Endodermal cell (in vitro differentiated cells): ENCODE measurements around the gene LIN37. TPM values are rescaled to one million over a fixed set of nuclear protein-coding genes. Genes with fewer than 3 reads are reported as not detected.
"Not testable (repeated sequence)": the region's sequence is repeated elsewhere in the genome, so short reads cannot be mapped to it uniquely, and the experiment has no call there.

Source experiments
- DNase-seq: peaks from one replicate; pipeline ENCODE4 v3.0.0-alpha.2; 2017
- H3K27ac ChIP-seq: 2 replicates; pipeline ENCODE4 v1.5.1; 2013; ENCODE audit warnings: mild to moderate bottlenecking, low read depth, low read length, moderate library complexity
- H3K27me3 ChIP-seq: 2 replicates; pipeline ENCODE4 v1.6.1; 2013; ENCODE audit warnings: mild to moderate bottlenecking, low read length, moderate library complexity; ENCODE audit not compliant: insufficient read depth, control insufficient read depth, poor library complexity, severe bottlenecking
- H3K36me3 ChIP-seq: 2 replicates; pipeline ENCODE4 v1.7.0; 2013; ENCODE audit warnings: mild to moderate bottlenecking, low read length, moderate library complexity; ENCODE audit not compliant: control insufficient read depth, insufficient read depth
- H3K4me1 ChIP-seq: one replicate; pipeline ENCODE4 v1.7.0; 2013; ENCODE audit warnings: low read length; ENCODE audit not compliant: control insufficient read depth, insufficient read depth
- H3K4me3 ChIP-seq: 2 replicates; pipeline ENCODE4 v1.5.1; 2013; ENCODE audit warnings: mild to moderate bottlenecking, low read length, moderate library complexity
- H3K9ac ChIP-seq: 2 replicates; pipeline ENCODE4 v1.6.1; 2013; ENCODE audit warnings: mild to moderate bottlenecking, low read length, moderate library complexity; ENCODE audit not compliant: poor library complexity, severe bottlenecking; ENCODE audit errors: extremely low read depth
- H3K9me3 ChIP-seq: 2 replicates; pipeline ENCODE4 v1.6.1; 2013; ENCODE audit warnings: mild to moderate bottlenecking, low read length, moderate library complexity; ENCODE audit not compliant: control insufficient read depth
- H3K27ac Mint-ChIP-seq: 2 replicates; pipeline ENCODE4 v1.8.0; 2020; ENCODE audit warnings: mixed read lengths
- H3K27me3 Mint-ChIP-seq: 2 replicates; pipeline ENCODE4 v1.8.0; 2021; ENCODE audit warnings: mild to moderate bottlenecking, mixed read lengths; ENCODE audit not compliant: insufficient read depth
- H3K36me3 Mint-ChIP-seq: 2 replicates; pipeline ENCODE4 v1.8.0; 2020; ENCODE audit warnings: low read depth, mixed read lengths
- H3K4me1 Mint-ChIP-seq: 2 replicates; pipeline ENCODE4 v1.8.0; 2020; ENCODE audit warnings: mixed read lengths
- H3K4me3 Mint-ChIP-seq: 2 replicates; pipeline ENCODE4 v1.8.0; 2020; ENCODE audit warnings: mild to moderate bottlenecking, moderate library complexity, mixed read lengths
- H3K9me3 Mint-ChIP-seq: 2 replicates; pipeline ENCODE4 v1.8.0; 2020; ENCODE audit warnings: mild to moderate bottlenecking, mixed read lengths
- WGBS, 2 experiments: methylation state at CpG; one replicate each; pipeline versions ENCODE4 v1.1.5 to v1.1.7; 2013; ENCODE audit warnings: missing lambda C conversion rate in 2 of 2, mixed read lengths in 1 of 2; ENCODE audit not compliant: insufficient coverage in 1 of 2, insufficient read length in 1 of 2; 5-methylcytosine and 5-hydroxymethylcytosine counted together
- total RNA-seq, 2 donors: library from RNA; stranded (reverse); fragmentation: NEBNext Ultra II Directional in 1 of 2; extraction: Animal tissue kit (Norgen Biotek cat#: 25700) in 1 of 2; gene quantifications; 2 replicates in 1 of 2; 3 replicates in 1 of 2; pipeline ENCODE4 v1.2.1, GENCODE V29; 2021
- TF ChIP-seq, protein P1 (sequence below): fragments of 200-600 bp; sonication (generic); conservative IDR thresholded peaks from 2 replicates; pipeline ENCODE4 v1.5.0; 2021; ENCODE audit warnings: antibody characterized with exemption, mild to moderate bottlenecking

LIN37 gene
- total RNA-seq, 2 donors from 2014 or later, result 6.6 to 7.6 TPM

- Mint-ChIP-seq H3K4me1 (peaks cover 3% of the 10 kb centered on the region), H3K4me3 (no peak overlapping the region), H3K36me3 (peaks cover 28% of the 10 kb centered on the region), H3K27me3 (peaks cover 2% of the 10 kb centered on the region), H3K9me3 (no peaks in the 10 kb centered on the region), H3K27ac (no peak overlapping the region)
- WGBS, 2 experiments, result 88 to 92% methylated on average over 4 to 11 of the region's 11 CpGs
- Histone ChIP-seq H3K9me3 (no peaks in the 10 kb centered on the region), H3K4me1 (peaks cover 2% of the 10 kb centered on the region), H3K9ac (no peak overlapping the region), H3K36me3 (peaks cover 25% of the 10 kb centered on the region), H3K4me3 (no peak overlapping the region), H3K27me3 (no peaks in the 10 kb centered on the region), H3K27ac (no peak overlapping the region)
- DNase-seq, result peak; percentile 49
- TF ChIP-seq, protein P1, sequence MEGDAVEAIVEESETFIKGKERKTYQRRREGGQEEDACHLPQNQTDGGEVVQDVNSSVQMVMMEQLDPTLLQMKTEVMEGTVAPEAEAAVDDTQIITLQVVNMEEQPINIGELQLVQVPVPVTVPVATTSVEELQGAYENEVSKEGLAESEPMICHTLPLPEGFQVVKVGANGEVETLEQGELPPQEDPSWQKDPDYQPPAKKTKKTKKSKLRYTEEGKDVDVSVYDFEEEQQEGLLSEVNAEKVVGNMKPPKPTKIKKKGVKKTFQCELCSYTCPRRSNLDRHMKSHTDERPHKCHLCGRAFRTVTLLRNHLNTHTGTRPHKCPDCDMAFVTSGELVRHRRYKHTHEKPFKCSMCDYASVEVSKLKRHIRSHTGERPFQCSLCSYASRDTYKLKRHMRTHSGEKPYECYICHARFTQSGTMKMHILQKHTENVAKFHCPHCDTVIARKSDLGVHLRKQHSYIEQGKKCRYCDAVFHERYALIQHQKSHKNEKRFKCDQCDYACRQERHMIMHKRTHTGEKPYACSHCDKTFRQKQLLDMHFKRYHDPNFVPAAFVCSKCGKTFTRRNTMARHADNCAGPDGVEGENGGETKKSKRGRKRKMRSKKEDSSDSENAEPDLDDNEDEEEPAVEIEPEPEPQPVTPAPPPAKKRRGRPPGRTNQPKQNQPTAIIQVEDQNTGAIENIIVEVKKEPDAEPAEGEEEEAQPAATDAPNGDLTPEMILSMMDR, result no peak
Measured at GRCh38 chr19:35766571-35767104, 18.3 kb downstream of the LIN37 start.

- Histone ChIP-seq H3K27ac (no peak overlapping the region), H3K4me3 (no peak overlapping the region), H3K9me3 (no peaks in the 10 kb centered on the region), H3K36me3 (peaks cover 19% of the 10 kb centered on the region), H3K9ac (no peak overlapping the region), H3K27me3 (no peaks in the 10 kb centered on the region), H3K4me1 (peaks cover 2% of the 10 kb centered on the region)
- WGBS, 2 experiments, result 55 to 58% methylated on average over 5 to 34 of the region's 34 CpGs
- Mint-ChIP-seq H3K9me3 (no peaks in the 10 kb centered on the region), H3K4me1 (peaks cover 3% of the 10 kb centered on the region), H3K36me3 (peaks cover 22% of the 10 kb centered on the region), H3K4me3 (no peak overlapping the region), H3K27ac (no peak overlapping the region), H3K27me3 (peaks cover 4% of the 10 kb centered on the region)
- DNase-seq, result peak; percentile 98
- TF ChIP-seq, protein P1, result no peak
Measured at GRCh38 chr19:35767288-35768081, 19.1 kb downstream of the LIN37 start.

- Mint-ChIP-seq H3K4me1 (peaks cover 3% of the 10 kb centered on the region), H3K27me3 (peaks cover 8% of the 10 kb centered on the region), H3K4me3 (no peak overlapping the region), H3K27ac (no peak overlapping the region), H3K36me3 (peaks cover 22% of the 10 kb centered on the region), H3K9me3 (no peaks in the 10 kb centered on the region)
- Histone ChIP-seq H3K36me3 (peaks cover 19% of the 10 kb centered on the region), H3K27me3 (no peaks in the 10 kb centered on the region), H3K4me1 (peaks cover 2% of the 10 kb centered on the region), H3K9me3 (no peaks in the 10 kb centered on the region), H3K27ac (no peak overlapping the region), H3K9ac (no peak overlapping the region), H3K4me3 (no peak overlapping the region)
- TF ChIP-seq, protein P1, result no peak
- no peak for DNase-seq
- 71 to 72% methylated on average over 14 to 15 of the region's 15 CpGs for WGBS, 2 experiments
Measured at GRCh38 chr19:35768082-35768421, 19.7 kb downstream of the LIN37 start.

- DNase-seq, H3K36me3 Mint-ChIP-seq, H3K9me3 ChIP-seq, H3K9ac ChIP-seq, H3K4me1 ChIP-seq, H3K27ac Mint-ChIP-seq, H3K4me3 ChIP-seq, H3K9me3 Mint-ChIP-seq, H3K4me3 Mint-ChIP-seq, H3K27ac ChIP-seq: not testable (repeated sequence)
- 92 to 93% methylated on average over 4 to 5 of the region's 5 CpGs for WGBS, 2 experiments
- Mint-ChIP-seq H3K27me3 (peaks cover 30% of the 10 kb centered on the region), H3K4me1 (peaks cover 14% of the 10 kb centered on the region)
- H3K27me3 ChIP-seq, result peaks cover 11% of the 10 kb centered on the region
- H3K36me3 ChIP-seq, result peaks cover 11% of the 10 kb centered on the region
Measured at GRCh38 chr19:35772362-35772761, 24.0 kb downstream of the LIN37 start.
